ENCODE results near the gene CDK5.

The CDK5 gene

DNA sequence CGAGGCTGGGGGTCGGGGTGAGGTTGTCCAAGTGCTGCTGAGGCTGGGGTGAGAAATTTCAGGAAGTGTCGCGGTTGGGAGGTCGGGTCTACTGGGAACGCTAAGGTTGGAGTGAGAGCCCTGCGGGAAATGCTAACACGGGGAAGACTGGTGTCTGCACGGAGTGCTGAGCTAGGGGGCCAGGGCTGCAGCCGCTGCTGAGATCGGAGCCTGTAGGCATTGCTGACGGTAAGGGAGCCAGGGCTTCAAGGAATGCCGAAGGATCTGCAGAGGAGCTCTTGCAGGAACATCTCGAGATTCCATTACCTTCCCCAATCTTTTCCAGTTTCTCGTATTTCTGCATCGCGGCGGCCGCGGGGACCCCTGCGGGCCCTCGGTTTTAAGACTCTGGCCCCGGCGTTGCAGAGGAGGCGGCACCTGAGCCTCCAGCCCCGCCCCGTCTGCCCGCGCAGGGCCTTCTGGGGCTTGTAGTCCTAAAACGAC, at the start of gene CDK5:
TSS of gene CDK5 (minus strand) at position 392 of the 483 bp plus-strand sequence. CDS start at position 343, 49 bp downstream.
- TF ChIP-seq, protein P1, sequence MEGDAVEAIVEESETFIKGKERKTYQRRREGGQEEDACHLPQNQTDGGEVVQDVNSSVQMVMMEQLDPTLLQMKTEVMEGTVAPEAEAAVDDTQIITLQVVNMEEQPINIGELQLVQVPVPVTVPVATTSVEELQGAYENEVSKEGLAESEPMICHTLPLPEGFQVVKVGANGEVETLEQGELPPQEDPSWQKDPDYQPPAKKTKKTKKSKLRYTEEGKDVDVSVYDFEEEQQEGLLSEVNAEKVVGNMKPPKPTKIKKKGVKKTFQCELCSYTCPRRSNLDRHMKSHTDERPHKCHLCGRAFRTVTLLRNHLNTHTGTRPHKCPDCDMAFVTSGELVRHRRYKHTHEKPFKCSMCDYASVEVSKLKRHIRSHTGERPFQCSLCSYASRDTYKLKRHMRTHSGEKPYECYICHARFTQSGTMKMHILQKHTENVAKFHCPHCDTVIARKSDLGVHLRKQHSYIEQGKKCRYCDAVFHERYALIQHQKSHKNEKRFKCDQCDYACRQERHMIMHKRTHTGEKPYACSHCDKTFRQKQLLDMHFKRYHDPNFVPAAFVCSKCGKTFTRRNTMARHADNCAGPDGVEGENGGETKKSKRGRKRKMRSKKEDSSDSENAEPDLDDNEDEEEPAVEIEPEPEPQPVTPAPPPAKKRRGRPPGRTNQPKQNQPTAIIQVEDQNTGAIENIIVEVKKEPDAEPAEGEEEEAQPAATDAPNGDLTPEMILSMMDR (IDR thresholded peaks at IDR 0.05): no peak
- H3K27ac ChIP-seq: peak within 1 kb of the TSS; percentile 97 to 99
- DNase-seq (ENCODE audit: low spot score): peak; percentile 83
- H3K4me3 ChIP-seq: peak within 1 kb of the TSS; percentile 84

DNA sequence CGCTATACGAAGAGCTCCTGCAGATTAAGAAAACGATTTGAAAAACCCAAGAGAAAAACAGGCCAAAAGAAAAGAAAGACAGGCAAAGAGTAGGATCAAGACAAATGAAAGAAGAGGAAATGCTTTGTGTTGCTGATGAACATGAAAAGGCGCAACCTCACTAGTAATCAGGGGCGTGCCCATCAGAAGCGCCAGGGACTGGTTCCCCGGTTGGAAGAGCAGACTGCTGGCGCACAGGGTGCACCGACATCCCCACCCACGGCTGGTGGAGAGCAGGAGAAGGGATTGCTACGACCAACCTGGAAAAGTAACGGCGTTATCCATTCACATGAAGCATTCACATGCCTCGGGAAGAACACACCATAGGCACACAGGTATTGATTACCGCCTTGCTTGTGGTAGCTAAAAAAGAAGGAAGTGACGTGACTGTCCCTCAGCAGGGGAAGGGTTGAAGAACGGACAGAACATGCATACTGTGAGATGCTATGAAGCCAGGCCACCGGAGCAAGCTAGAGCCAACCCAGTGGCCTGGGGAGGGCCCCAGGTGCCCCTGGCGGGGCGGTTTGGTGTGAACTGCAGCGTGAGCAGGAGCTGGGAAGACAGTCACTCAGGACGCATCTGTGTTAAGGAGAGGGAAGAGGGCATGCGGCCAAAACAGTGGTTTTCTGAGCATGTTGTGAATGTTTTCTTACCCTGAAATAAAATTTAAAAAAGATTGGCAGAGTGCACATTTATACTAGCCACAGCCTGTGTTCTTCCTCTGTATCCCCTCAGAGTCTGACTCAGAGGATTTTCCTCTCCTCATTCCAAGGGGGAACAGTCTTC, 46.9 kb upstream of the CDK5 start:
- no peak overlapping the region for H3K27ac ChIP-seq
- TF ChIP-seq, protein P1 (IDR thresholded peaks at IDR 0.05): no peak
- DNase-seq (ENCODE audit: low spot score): no peak

DNA sequence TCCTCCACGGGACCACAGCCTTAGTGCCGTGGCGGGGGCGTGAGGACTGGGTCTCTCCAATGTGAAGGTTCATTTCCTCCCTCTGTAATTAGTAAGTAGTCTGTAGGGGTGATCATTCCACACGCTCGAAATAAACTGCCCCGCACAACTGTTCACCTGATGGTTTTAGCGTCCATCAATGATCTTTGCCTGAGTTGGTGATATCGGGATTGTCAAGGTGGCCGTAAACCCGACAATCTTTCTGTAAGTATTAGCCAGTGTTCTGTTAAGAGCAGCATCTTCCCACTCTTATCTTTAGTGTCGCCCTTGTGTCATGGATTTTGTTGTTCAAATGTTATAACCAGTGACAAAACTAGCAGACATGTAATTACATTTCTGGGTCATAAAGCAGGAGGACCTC, 46.3 kb upstream of the CDK5 start:
- no peak for DNase-seq (ENCODE audit: low spot score)
- TF ChIP-seq, protein P1 (IDR thresholded peaks at IDR 0.05): no peak
- Histone ChIP-seq H3K27ac (no peak overlapping the region), H3K4me3 (no peak overlapping the region)

More for the DNA sequence above, 46.9 kb upstream of the CDK5 start:
- H3K4me3 ChIP-seq: no peak overlapping the region

DNA sequence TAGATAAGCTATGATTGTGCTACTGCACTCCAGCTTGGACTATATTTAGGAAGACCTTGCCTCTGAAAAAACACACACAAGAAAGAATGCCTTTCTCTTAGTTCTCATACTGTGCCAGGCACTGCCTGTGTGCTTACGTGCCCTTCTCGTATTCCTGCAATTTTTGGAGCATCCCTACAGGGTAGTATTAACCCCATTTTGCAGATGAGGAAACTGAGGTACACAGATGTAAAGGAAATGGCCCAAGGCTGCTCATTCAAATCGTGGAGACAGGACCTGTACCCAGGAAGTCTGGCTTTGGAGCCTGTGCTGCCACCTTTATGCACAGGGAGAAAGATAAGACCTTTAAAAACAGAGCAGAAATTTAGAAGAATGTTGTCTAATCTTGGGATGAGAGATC, 45.3 kb upstream of the CDK5 start:
- no peak overlapping the region for H3K4me3 ChIP-seq
- DNase-seq (ENCODE audit: low spot score): no peak
- TF ChIP-seq, protein P1 (IDR thresholded peaks at IDR 0.05): no peak
- no peak overlapping the region for H3K27ac ChIP-seq

DNA sequence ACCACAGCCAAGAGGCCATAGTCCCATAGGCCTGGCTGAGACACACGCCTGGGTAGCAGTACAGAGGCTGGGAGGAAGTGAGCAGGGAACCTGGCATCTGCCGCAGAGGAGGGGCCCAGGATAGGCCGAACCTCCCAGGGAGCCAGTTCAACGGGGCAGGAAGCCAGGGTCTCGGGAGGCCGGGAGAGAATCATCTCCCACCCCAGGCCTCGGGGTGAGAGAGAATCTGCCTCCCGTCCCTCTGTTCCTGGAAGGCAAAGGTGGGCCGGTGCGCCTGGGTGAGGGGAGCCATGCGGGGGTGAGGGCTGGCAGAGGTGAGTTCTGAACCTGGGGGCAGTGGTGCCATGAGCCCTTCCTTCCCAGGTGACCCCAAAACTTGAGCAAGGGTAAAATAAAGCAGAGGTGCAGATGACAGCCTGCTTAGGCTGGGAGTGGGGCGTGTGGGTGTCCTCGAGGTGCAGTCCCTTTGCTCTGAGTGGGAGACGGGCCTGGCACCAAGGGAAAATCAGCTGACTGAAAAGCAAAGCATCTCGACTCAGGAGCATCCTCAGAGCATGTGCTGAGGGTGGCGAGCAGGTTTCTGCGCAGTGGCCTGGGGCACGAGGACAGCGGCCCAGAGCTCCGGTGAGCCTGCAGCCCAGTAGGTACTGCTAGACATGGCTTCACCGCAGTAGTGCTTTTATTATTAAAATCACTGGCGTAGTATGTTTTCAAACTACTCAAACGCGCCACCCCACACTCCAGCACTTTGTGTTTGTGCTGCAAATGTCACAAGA, 44.1 kb upstream of the CDK5 start:
- Histone ChIP-seq H3K4me3 (no peak overlapping the region), H3K27ac (no peak overlapping the region)
- DNase-seq (ENCODE audit: low spot score): no peak
- TF ChIP-seq, protein P1 (IDR thresholded peaks at IDR 0.05): no peak

DNA sequence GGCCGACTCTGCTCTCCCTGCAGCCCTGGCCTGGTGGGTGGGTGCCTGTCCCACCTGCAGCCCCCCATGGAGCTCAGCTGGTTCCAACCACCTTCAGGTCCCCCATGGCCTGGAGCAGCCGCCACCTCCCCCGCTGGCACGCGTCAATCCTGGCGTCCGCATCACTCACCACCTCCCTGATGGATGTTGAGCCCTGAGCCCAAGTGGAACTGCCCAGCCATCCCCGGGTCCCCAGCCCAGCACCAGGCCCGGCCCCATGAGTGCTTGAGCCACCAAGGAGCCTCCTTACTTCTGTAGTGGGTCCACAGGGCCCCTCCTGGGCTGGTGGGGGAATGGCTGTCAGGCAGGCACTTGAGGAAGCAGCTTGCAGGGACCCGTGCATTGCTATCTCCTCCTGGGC, 43.2 kb upstream of the CDK5 start:
- DNase-seq (ENCODE audit: low spot score): no peak
- no peak overlapping the region for H3K27ac ChIP-seq
- no peak overlapping the region for H3K4me3 ChIP-seq
- TF ChIP-seq, protein P1 (IDR thresholded peaks at IDR 0.05): no peak

All from coronary artery (tissue), 2 donors.